ENCODE data around the gene IFITM1. TPM values are rescaled to one million over a fixed set of nuclear protein-coding genes. Genes with fewer than 3 reads are reported as not detected.
"Not testable (repeated sequence)": the region's sequence is repeated elsewhere in the genome, so short reads cannot be mapped to it uniquely, and the experiment has no call there.

Gene IFITM1
- total and polyA plus RNA-seq, 2 donors, result 206 to 463 TPM

DNA sequence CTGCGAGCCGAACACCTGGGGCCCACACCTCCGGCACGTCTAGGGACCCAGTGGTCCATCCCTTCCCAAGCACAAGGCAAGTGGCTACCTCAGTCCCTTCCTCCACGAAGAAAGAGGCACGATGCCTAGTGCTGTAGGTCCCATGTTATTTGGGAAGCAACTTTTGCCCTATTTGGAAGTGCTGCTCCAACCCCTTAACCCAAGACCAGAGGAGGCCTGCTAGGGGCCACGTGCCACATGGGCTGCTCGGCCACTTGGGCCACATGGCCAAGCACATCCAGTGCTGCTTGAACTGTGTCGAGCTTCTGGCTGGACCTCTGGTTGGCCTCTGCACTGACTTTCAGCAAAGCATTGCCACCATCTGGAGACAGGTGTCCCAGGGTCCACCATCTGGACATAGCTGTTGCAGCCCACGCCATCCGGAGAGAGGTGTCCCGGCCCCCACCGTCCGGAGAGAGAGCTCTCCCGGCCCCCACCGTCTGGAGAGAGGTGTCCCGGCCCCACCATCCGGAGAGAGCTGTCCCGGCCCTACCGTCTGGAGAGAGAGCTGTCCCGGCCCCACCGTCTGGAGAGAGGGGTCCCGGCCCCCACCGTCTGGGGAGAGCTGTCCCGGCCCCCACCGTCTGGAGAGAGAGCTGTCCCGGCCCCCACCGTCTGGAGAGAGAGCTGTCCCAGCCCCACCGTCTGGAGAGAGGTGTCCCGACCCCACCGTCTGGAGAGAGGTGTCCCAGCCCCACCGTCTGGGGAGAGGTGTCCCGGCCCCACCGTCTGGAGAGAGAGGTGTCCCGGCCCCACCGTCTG, 49.0 kb downstream of the IFITM1 start:
- no peak for DNase-seq (ENCODE audit: low read depth in 6 of 9, low spot score in 9 of 9)
- peaks cover 4 to 30% of the 10 kb centered on the region in 2 donors for H3K9me3 ChIP-seq (ENCODE audit: control insufficient read depth in 2 of 2, insufficient read depth in 1 of 2, low read length in 1 of 2)
- no peaks in the 10 kb centered on the region for H3K36me3 ChIP-seq (ENCODE audit: control insufficient read depth in 2 of 2, insufficient read depth in 2 of 2, low read length in 1 of 2)
- H3K4me1 ChIP-seq (ENCODE audit: control insufficient read depth in 2 of 2, insufficient read depth in 2 of 2, low read length in 2 of 2), result peaks cover 0 to 2% of the 10 kb centered on the region in 2 donors
- no peak overlapping the region for H3K27ac ChIP-seq (ENCODE audit: low read depth in 1 of 2, low read length in 1 of 2)
- peaks cover 18 to 43% of the 10 kb centered on the region in 2 donors for H3K27me3 ChIP-seq (ENCODE audit: control insufficient read depth in 2 of 2, insufficient read depth in 1 of 2, low read length in 1 of 2)
- H3K4me3 ChIP-seq (ENCODE audit: low read length in 2 of 2), result no peak overlapping the region
- 90% methylated on average over 34 of the region's 36 CpGs for WGBS

GRCh38 chr11:363443-363805, 49.6 kb downstream of the IFITM1 start:
- Histone ChIP-seq H3K9me3 (ENCODE audit: control insufficient read depth in 2 of 2, insufficient read depth in 1 of 2, low read length in 1 of 2) (peaks cover 4 to 30% of the 10 kb centered on the region in 2 donors), H3K27me3 (ENCODE audit: control insufficient read depth in 2 of 2, insufficient read depth in 1 of 2, low read length in 1 of 2) (peaks cover 24 to 49% of the 10 kb centered on the region in 2 donors)
- H3K4me1 ChIP-seq (ENCODE audit: control insufficient read depth in 2 of 2, insufficient read depth in 2 of 2, low read length in 2 of 2); H3K4me3 ChIP-seq (ENCODE audit: low read length in 2 of 2); DNase-seq (ENCODE audit: low read depth in 6 of 9, low spot score in 9 of 9); H3K27ac ChIP-seq (ENCODE audit: low read depth in 1 of 2, low read length in 1 of 2); H3K36me3 ChIP-seq (ENCODE audit: control insufficient read depth in 2 of 2, insufficient read depth in 2 of 2, low read length in 1 of 2): not testable (repeated sequence)
- WGBS, result 91% methylated on average over 22 of the region's 22 CpGs

DNA sequence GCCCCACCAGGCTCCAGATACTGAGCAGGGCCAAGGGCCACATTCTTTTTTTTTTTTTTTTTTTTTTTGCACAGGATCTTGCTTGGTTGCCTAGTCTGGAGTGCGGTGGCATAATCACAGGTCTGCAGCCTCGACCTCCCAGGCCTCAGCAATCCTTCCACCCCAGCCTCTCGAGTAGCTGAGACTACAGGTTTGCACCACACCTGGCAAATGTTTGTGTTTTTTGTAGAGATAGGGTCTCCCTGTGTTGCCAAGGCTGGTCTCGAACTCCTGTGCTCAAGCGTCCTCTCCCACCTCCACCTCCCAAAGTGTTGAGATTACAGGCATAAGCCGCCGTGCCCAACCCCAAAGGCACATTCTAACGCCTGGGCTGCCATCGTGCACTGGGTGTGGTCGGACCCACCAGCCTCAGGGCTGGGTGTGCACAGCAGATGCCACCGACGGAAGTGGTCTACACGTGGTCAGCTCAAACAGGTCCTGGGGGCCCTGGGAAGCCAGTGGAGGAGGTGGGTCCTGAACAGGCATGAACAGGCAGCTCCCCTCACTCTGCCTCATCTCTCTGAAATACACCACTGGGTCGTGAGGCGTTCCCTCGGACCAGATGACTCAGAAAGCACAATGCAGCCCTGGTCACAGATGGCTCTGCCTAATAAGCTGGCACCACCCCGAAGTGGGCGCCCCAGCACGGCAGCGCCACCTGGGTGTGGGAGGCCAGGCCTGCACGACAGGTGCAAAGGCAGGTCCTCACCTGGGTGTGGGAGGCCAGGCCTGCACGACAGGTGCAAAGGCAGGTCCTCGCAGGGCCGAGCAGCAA, 50.3 kb downstream of the IFITM1 start:
- H3K36me3 ChIP-seq (ENCODE audit: control insufficient read depth in 2 of 2, insufficient read depth in 2 of 2, low read length in 1 of 2), result no peaks in the 10 kb centered on the region
- no peak overlapping the region for H3K4me3 ChIP-seq (ENCODE audit: low read length in 2 of 2)
- H3K27ac ChIP-seq (ENCODE audit: low read depth in 1 of 2, low read length in 1 of 2), result no peak overlapping the region
- H3K4me1 ChIP-seq (ENCODE audit: control insufficient read depth in 2 of 2, insufficient read depth in 2 of 2, low read length in 2 of 2), result peaks cover 0 to 8% of the 10 kb centered on the region in 2 donors
- 80% methylated on average over 24 of the region's 24 CpGs for WGBS
- H3K27me3 ChIP-seq (ENCODE audit: control insufficient read depth in 2 of 2, insufficient read depth in 1 of 2, low read length in 1 of 2), result peaks cover 29 to 52% of the 10 kb centered on the region in 2 donors
- peaks cover 4 to 28% of the 10 kb centered on the region in 2 donors for H3K9me3 ChIP-seq (ENCODE audit: control insufficient read depth in 2 of 2, insufficient read depth in 1 of 2, low read length in 1 of 2)
- DNase-seq (ENCODE audit: low read depth in 6 of 9, low spot score in 9 of 9), result no peak

Other genes with a start within 250 kb of the IFITM1 start
- gene SCGB1C1, start 121.0 kb upstream of the IFITM1 start, total RNA-seq, result not detected
- gene SCGB1C1, start 121.0 kb upstream of the IFITM1 start, polyA plus RNA-seq, result 0.34 TPM
- 9.3 TPM for gene BET1L, start 106.6 kb upstream of the IFITM1 start, total RNA-seq
- gene BET1L, start 106.6 kb upstream of the IFITM1 start, polyA plus RNA-seq, result 27.7 TPM
- 59.1 TPM for gene RIC8A, start 106.3 kb upstream of the IFITM1 start, total RNA-seq
- 54.7 TPM for gene RIC8A, start 106.3 kb upstream of the IFITM1 start, polyA plus RNA-seq
- gene SIRT3, start 77.7 kb upstream of the IFITM1 start, total RNA-seq, result 6.5 TPM
- gene SIRT3, start 77.7 kb upstream of the IFITM1 start, polyA plus RNA-seq, result 38.3 TPM
- 134 TPM for gene PSMD13, start 77.1 kb upstream of the IFITM1 start, total RNA-seq
- gene PSMD13, start 77.1 kb upstream of the IFITM1 start, polyA plus RNA-seq, result 192 TPM
- 0.90 TPM for gene NLRP6, start 35.6 kb upstream of the IFITM1 start, total RNA-seq
- 2.2 TPM for gene NLRP6, start 35.6 kb upstream of the IFITM1 start, polyA plus RNA-seq
- 73.7 TPM for gene PGGHG, start 24.9 kb upstream of the IFITM1 start, total RNA-seq
- 900 TPM for gene PGGHG, start 24.9 kb upstream of the IFITM1 start, polyA plus RNA-seq
- not detected for gene IFITM5, start 14.5 kb upstream of the IFITM1 start, total RNA-seq
- gene IFITM5, start 14.5 kb upstream of the IFITM1 start, polyA plus RNA-seq, result 0.25 TPM
- 305 TPM for gene IFITM2, start 6.2 kb upstream of the IFITM1 start, total RNA-seq
- 467 TPM for gene IFITM2, start 6.2 kb upstream of the IFITM1 start, polyA plus RNA-seq
- gene IFITM3, start 6.8 kb downstream of the IFITM1 start, total RNA-seq, result 48.1 TPM
- gene IFITM3, start 6.8 kb downstream of the IFITM1 start, polyA plus RNA-seq, result 636 TPM
- gene B4GALNT4, start 55.5 kb downstream of the IFITM1 start, total RNA-seq, result 3.5 TPM
- 6.1 TPM for gene B4GALNT4, start 55.5 kb downstream of the IFITM1 start, polyA plus RNA-seq
- gene PKP3, start 80.2 kb downstream of the IFITM1 start, total RNA-seq, result 7.7 TPM
- gene PKP3, start 80.2 kb downstream of the IFITM1 start, polyA plus RNA-seq, result 26.5 TPM
- 39.4 TPM for gene SIGIRR, start 101.0 kb downstream of the IFITM1 start, total RNA-seq
- gene SIGIRR, start 101.0 kb downstream of the IFITM1 start, polyA plus RNA-seq, result 153 TPM
- 26.3 TPM for gene ANO9, start 128.0 kb downstream of the IFITM1 start, total RNA-seq
- 114 TPM for gene ANO9, start 128.0 kb downstream of the IFITM1 start, polyA plus RNA-seq
- gene PTDSS2, start 136.2 kb downstream of the IFITM1 start, total RNA-seq, result 12.1 TPM
- 24.1 TPM for gene PTDSS2, start 136.2 kb downstream of the IFITM1 start, polyA plus RNA-seq
- 79.2 TPM for gene RNH1, start 193.2 kb downstream of the IFITM1 start, total RNA-seq
- 114 TPM for gene RNH1, start 193.2 kb downstream of the IFITM1 start, polyA plus RNA-seq
- 44.1 TPM for gene HRAS, start 221.5 kb downstream of the IFITM1 start, total RNA-seq
- gene HRAS, start 221.5 kb downstream of the IFITM1 start, polyA plus RNA-seq, result 145 TPM
- 0.47 TPM for gene LRRC56, start 223.5 kb downstream of the IFITM1 start, total RNA-seq
- 2.4 TPM for gene LRRC56, start 223.5 kb downstream of the IFITM1 start, polyA plus RNA-seq
- gene LMNTD2, start 246.7 kb downstream of the IFITM1 start, total RNA-seq, result 1.1 TPM
- gene LMNTD2, start 246.7 kb downstream of the IFITM1 start, polyA plus RNA-seq, result 5.8 TPM
- 22.5 TPM for gene RASSF7, start 246.9 kb downstream of the IFITM1 start, total RNA-seq
- 51.2 TPM for gene RASSF7, start 246.9 kb downstream of the IFITM1 start, polyA plus RNA-seq

Data from thymus (tissue), 11 donors.